HepG2 (cell line): Measurements from ENCODE around the gene ANTXR1. TPM values are rescaled to one million over a fixed set of nuclear protein-coding genes. Genes with fewer than 3 reads are reported as not detected.

ENCODE experiments used
- BATF2 ChIP-seq: sonication (generic); formaldehyde crosslinking; IDR thresholded peaks from 2 replicates; pipeline ENCODE4 v1.8.0; 2022; ENCODE audit warnings: mild to moderate bottlenecking, missing genetic modification reagents, moderate library complexity
- CENPT ChIP-seq: sonication (generic); formaldehyde crosslinking; IDR thresholded peaks from 2 replicates; pipeline ENCODE4 v1.8.0; 2022; ENCODE audit warnings: low read depth, mild to moderate bottlenecking, moderate library complexity, missing genetic modification reagents
- CHD2 ChIP-seq: IDR thresholded peaks from 2 replicates; pipeline ENCODE4 v1.6.1; 2011; ENCODE audit warnings: low read depth, low read length, improper control_type of control experiment
- EP300 ChIP-seq, 3 experiments: sonication (generic) in 1 of 3; formaldehyde crosslinking in 1 of 3; IDR thresholded peaks; 2 replicates each; pipeline versions ENCODE4 v1.5.1 to v1.6.1; 2011 to 2020; ENCODE audit warnings: low read depth in 2 of 3, low read length in 2 of 3, borderline replicate concordance in 1 of 3, improper control_type of control experiment in 1 of 3, mild to moderate bottlenecking in 1 of 3, missing genetic modification reagents in 1 of 3, moderate library complexity in 1 of 3
- FOXC1 ChIP-seq: sonication (generic); formaldehyde crosslinking; IDR thresholded peaks from 2 replicates; pipeline ENCODE4 v1.8.0; 2022; ENCODE audit warnings: mild to moderate bottlenecking, missing genetic modification reagents, borderline replicate concordance
- HIVEP1 ChIP-seq: sonication (generic); formaldehyde crosslinking; IDR thresholded peaks from 2 replicates; pipeline ENCODE4 v1.4.0; 2020; ENCODE audit warnings: mild to moderate bottlenecking, missing genetic modification reagents
- HNF4G ChIP-seq, 2 experiments: sonication (generic) in 1 of 2; formaldehyde crosslinking in 1 of 2; IDR thresholded peaks; 2 replicates each; pipeline versions ENCODE4 v1.4.0 to v1.6.1; 2011 to 2020; ENCODE audit warnings: borderline replicate concordance in 2 of 2, low read depth in 2 of 2, mild to moderate bottlenecking in 2 of 2, low read length in 1 of 2, missing genetic modification reagents in 1 of 2, moderate library complexity in 1 of 2
- ISL2 ChIP-seq: sonication (generic); formaldehyde crosslinking; IDR thresholded peaks from 2 replicates; pipeline ENCODE4 v1.5.0; 2020; ENCODE audit warnings: missing genetic modification reagents
- MAFF ChIP-seq: IDR thresholded peaks from 2 replicates; pipeline ENCODE4 v1.6.1; 2011; ENCODE audit warnings: low read depth, low read length, improper control_type of control experiment
- MNT ChIP-seq: fragments of 450-650 bp; IDR thresholded peaks from 2 replicates; pipeline ENCODE4 v1.6.1; 2016
- MTERF4 ChIP-seq: sonication (generic); formaldehyde crosslinking; IDR thresholded peaks from 2 replicates; pipeline ENCODE4 v1.8.0; 2023; ENCODE audit warnings: mild to moderate bottlenecking, missing genetic modification reagents
- SNAPC5 ChIP-seq: sonication (generic); formaldehyde crosslinking; IDR thresholded peaks from 2 replicates; pipeline ENCODE4 v1.8.1; 2023; ENCODE audit warnings: mild to moderate bottlenecking, missing genetic modification reagents, borderline replicate concordance
- STAT5B ChIP-seq: sonication (generic); formaldehyde crosslinking; IDR thresholded peaks from 2 replicates; pipeline ENCODE4 v1.4.0; 2020; ENCODE audit warnings: missing genetic modification reagents
- TEAD3 ChIP-seq: optimal IDR thresholded peaks from 2 replicates; pipeline ENCODE3; 2016; ENCODE audit warnings: borderline replicate concordance
- ZBTB14 ChIP-seq: sonication (generic); formaldehyde crosslinking; IDR thresholded peaks from 2 replicates; pipeline ENCODE4 v1.4.0; 2020; ENCODE audit warnings: missing genetic modification reagents
- ZBTB8A ChIP-seq: sonication (generic); formaldehyde crosslinking; IDR thresholded peaks from 2 replicates; pipeline ENCODE4 v1.4.0; 2020; ENCODE audit warnings: mild to moderate bottlenecking, low read depth, missing genetic modification reagents, borderline replicate concordance
- ZFP36 ChIP-seq: fragments of 150-350 bp; IDR thresholded peaks from 2 replicates; pipeline ENCODE4 v1.6.1; 2018; ENCODE audit warnings: borderline replicate concordance, low read length, low read depth; ENCODE audit not compliant: partially characterized antibody
- ZNF224 ChIP-seq: sonication (generic); formaldehyde crosslinking; IDR thresholded peaks from 2 replicates; pipeline ENCODE4 v1.5.0; 2020; ENCODE audit warnings: mild to moderate bottlenecking, missing genetic modification reagents
- ZNF383 ChIP-seq: sonication (generic); formaldehyde crosslinking; IDR thresholded peaks from 2 replicates; pipeline ENCODE4 v1.4.0; 2020; ENCODE audit warnings: missing genetic modification reagents, mild to moderate bottlenecking, borderline replicate concordance
- ZNF513 ChIP-seq: sonication (generic); formaldehyde crosslinking; conservative IDR thresholded peaks from 2 replicates; pipeline ENCODE4 v1.5.0; 2020; ENCODE audit warnings: missing genetic modification reagents
- ZNF530 ChIP-seq: sonication (generic); formaldehyde crosslinking; IDR thresholded peaks from 2 replicates; pipeline ENCODE4 v1.5.0; 2020; ENCODE audit warnings: low read depth, mild to moderate bottlenecking, missing genetic modification reagents
- polyA plus RNA-seq, 8 experiments: library from polyadenylated mRNA; depleted of rRNA in 3 of 8; stranded (reverse) in 7 of 8; unstranded in 1 of 8; fragments of >200 nt; fragmentation: Illumina TruSeq in 4 of 8; extraction: Trizol in 4 of 8; gene quantifications; 2 replicates each; pipeline versions ENCODE4 v1.2.1 to v1.2.3, GENCODE V29; 2011 to 2016; ENCODE audit warnings: low read depth in 4 of 8, missing spikeins in 1 of 8, mixed read lengths in 1 of 8; ENCODE audit not compliant: insufficient read depth in 1 of 8
- total RNA-seq, 5 experiments: library from RNA; depleted of rRNA; stranded (reverse); fragments of >200 nt; fragmentation: Illumina TruSeq; extraction: Trizol; gene quantifications; 2 replicates each; pipeline ENCODE4 v1.2.3, GENCODE V29; 2016; ENCODE audit warnings: low read depth in 1 of 5

Gene ANTXR1
- total and polyA plus RNA-seq, 2 of the 13 experiments (the other 11 are each of a cell fraction or from before 2014, with no cell fraction given): 4.5 to 12.7 TPM

- TF ChIP-seq ZNF513 (no peak), ZFP36 (no peak), CENPT (CRISPR knock-in tag) (no peak), ZNF383 (CRISPR knock-in tag) (no peak), ISL2 (no peak), MNT (no peak), ZBTB8A (no peak), SNAPC5 (CRISPR knock-in tag) (no peak), ZNF224 (no peak), STAT5B (CRISPR knock-in tag) (no peak), FOXC1 (CRISPR knock-in tag) (no peak), BATF2 (CRISPR knock-in tag) (no peak), MAFF (no peak), ZBTB14 (no peak), HIVEP1 (CRISPR knock-in tag) (no peak), CHD2 (no peak), ZNF530 (CRISPR knock-in tag) (no peak), HNF4G (IDR thresholded peaks at IDR 0.05; ENCODE audit: borderline replicate concordance, low read depth, low read length) (peak; percentile 9; the same call in 1 of the 2 replicates), HNF4G (CRISPR knock-in tag; IDR thresholded peaks at IDR 0.05; ENCODE audit: borderline replicate concordance, low read depth) (no peak), TEAD3 (CRISPR knock-in tag) (peak; percentile 67), EP300 (IDR thresholded peaks at IDR 0.05; ENCODE audit: low read depth in 2 of 2, low read length in 2 of 2) (peak; percentile 50 to 81; a peak in 2 of 4 replicates), EP300 (CRISPR knock-in tag; IDR thresholded peaks at IDR 0.05; ENCODE audit: borderline replicate concordance) (no peak), MTERF4 (CRISPR knock-in tag) (no peak)
These were observed 183.5 kb downstream of the ANTXR1 start (continued) for GRCh38 chr2:69196327-69197117.
